HG03521 (cell line): ENCODE data around the gene CDH13.
"Not testable (repeated sequence)": the region's sequence is repeated elsewhere in the genome, so short reads cannot be mapped to it uniquely, and the experiment has no call there.

Experiments
- ATAC-seq: cut with Tn5 transposase; IDR thresholded peaks from one replicate; pipeline ENCODE4 v1.9.1; 2021; ENCODE audit warnings: mild to moderate bottlenecking, moderate library complexity; ENCODE audit not compliant: unreplicated experiment

CDH13 gene

DNA sequence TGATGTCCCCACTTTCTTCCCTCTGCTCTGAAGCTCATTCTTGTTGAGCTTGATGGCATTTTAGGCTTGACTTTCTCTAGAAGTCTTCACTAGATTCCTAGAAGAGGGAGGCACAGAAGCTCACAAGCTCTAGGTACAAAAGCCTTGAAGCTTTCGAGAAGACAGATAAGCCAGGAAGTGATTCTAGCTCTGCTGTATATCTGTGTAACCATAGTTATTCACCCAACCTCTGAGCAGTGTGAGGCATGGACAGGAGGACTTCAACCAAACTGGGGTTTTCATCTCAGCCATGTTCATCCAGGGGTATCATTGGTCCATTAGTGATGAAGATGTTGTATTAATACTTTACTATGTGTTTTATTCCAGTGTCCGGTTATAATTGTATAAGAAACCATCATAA is 299.7 kb downstream of the CDH13 start:
- ATAC-seq, result no peak

DNA sequence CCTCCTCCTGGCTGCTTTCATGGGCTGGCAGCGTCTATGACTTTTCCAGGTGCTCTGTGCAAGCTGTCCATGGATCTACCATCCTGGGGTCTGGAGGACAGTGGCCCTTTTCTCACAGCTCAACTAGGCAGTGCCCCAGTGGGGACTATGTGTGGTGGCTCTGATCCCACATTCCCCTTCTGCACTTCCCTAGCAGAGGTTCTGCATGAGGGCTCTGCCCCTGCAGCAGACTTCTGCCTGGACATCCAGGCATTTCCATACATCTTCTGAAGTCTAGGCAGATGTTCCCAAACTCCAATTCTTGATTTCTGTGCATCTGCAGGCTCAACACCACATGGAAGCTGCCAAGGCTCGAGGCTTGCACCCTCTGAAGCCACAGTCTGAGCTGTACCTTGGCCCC is 307.2 kb downstream of the CDH13 start:
- not testable (repeated sequence) for ATAC-seq

DNA sequence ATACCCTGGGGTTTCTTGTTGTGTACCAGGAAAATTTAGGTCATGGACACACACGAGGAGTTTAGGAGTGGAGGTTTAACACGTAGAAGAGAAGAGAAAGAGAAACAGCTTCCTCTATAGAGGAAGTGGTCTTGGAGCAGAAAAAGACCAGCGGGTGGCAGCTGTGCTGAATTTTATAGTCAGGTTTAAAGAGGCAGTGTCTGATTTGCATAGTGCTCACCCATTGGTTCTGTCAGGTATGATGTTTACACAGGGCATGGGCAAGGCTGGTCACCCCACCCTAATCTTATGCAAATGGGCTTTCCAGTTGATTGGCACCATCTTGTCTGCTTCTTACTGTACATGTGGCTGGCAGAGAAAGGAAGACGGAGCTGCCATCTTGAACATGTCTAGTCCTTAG is 309.0 kb downstream of the CDH13 start:
- ATAC-seq, result no peak

DNA sequence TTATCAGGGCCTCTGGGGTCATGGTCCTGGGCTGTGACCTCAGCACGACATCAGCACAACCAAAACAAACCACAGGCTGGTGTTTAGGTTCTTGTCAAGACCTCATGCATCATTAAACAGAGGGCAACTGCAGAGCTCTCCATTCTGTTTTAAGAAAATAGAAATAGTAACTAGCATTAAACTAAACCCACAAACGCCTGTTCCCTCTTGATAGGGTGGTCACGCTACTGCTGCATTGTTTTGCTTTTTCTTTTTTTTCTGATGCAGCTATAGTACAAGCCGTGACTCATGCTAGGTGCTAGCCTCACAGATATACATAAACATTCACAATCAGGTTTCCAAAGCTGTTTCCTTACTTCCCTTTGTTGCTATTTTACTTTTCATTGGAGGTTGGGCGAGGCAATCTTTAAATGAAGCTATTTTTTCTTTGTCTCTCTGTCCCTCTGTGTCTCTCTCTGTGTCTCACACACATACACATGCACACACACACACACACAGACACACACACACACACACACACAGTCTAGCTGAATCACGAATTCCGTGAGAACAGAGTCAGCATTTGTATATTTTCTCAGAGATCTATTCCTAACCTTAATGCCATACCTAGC is 310.3 kb downstream of the CDH13 start:
- no peak for ATAC-seq

DNA sequence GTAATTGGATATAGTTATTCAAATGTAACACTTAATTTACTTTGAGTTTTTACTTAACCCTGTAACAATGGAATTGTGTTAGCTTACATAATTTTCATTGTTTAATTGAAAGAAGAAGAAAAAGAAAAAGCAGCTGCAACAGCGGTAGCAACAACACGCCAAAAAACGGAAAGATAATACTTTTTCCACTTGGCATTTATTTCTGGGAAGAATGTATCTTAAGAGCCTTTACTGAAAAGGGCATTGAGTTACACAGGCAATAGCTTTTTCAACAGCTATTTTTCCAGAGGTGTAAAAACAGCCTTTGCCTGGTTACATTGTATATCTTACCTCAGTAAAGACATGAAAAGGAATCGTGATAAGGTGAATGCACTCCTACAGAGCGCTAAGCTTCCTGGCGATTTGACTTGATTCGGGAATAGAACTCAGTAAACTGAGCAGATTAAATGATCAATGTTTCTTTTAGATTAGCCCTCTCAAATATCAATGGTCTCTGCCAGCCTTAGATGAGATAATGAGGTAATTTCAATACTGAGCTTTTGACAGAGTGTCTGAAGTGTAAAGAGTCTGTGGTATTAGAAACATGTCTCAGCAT is 311.3 kb downstream of the CDH13 start:
- ATAC-seq, result no peak

DNA sequence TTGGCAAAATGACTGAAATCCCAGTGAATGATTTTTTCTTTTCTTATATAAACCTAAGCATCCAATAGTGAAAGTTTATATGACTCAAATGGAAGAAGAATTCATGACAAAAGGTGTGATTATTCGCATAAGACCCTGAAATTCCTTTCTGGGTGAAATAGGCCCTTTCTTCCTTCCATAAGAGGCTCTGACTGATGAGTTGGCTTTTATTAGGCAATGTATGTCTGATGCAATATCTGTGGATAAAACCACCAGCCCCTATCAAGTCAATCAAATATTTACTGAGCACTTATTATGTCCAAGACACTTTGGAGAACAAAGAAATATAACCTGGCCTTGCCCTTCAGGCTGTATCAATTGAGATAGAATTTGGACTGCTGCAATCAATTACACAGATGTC is 316.6 kb downstream of the CDH13 start:
- no peak for ATAC-seq

DNA sequence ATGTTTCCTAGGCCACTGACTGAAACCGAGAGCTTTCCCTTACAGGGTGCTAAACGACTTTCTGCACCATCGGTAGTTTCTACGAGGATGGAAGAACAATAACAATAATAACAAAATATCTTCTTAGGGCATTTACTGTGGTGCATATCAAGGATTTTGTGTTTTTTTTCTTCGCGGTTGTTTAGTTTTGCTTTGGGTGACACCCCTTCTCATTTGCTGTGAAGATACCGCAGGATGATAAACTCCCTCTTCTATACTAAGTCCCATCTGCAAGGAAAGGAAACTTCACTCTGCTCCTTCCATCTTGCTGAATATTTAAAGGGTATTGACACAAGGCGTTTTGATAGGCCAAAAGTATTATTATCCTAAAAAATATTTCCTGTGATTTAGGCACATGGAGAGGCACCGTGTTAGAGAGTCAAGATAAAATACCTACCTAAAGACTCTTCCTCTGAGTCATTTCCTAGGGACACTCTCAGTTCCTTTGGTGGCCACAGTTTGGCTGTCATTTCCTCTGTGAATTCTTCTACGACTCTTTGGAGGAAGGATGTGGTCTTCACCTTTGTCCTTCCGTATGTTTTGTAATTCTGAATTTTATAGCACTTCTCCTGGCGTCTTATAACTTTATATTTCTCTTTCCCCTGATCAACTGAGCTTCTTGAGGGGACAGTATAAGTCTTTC is 318.8 kb downstream of the CDH13 start:
- ATAC-seq, result no peak

DNA sequence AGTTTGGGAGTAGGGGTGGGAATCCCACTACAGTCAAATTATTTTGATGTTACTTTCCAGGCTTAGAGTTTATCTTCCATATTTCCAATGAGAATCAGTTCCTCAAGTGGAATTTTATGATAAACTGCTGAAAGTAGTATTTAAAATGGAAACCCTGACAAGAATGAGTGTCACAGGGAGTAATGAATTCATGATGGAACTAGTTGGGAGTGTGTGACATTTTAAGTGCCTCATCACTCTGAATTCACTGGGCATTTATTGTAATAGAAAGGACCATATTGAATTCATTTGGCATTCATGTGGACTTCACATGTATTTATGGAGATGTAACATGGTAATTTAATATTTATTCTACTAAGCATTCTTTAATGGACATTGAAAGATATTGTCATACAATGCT is 320.9 kb downstream of the CDH13 start:
- ATAC-seq, result no peak

DNA sequence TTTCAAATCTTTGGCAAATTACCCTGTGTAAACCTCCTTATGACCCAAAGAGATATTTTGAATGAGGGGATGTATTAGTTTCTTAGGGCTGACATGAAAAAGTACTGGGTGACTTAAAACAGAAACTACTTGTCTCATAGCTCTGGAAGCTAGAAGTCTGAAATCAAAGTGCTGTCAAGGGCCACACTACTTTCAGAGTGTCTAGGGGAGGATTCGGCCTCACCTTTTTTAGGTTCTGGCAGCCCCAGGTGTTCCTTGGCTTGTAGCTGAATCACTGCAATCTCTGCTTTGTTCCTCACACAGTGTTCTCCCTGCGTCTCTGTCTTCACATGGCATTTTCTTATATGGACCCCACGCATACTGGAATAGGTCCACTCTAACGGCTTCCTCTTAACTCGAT is 322.2 kb downstream of the CDH13 start:
- ATAC-seq, result no peak

DNA sequence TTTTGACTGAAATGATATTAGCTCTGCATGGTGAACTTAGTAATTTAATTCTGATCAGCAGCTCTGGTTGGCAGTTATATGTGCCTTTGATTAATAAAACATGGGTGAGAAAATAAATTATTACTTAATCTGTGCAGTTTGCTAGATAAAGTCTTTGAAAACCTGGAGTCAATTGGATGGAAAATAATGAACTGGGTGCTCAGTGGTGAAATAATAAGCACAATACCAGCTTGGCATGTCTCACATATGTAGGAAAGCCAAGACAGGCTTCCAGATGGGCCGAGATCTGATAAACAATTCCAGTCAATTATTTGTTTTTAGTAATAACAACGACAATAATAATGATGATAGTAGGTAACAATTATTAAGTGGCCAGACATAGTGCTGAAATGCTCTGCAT is 326.7 kb downstream of the CDH13 start:
- ATAC-seq, result no peak

DNA sequence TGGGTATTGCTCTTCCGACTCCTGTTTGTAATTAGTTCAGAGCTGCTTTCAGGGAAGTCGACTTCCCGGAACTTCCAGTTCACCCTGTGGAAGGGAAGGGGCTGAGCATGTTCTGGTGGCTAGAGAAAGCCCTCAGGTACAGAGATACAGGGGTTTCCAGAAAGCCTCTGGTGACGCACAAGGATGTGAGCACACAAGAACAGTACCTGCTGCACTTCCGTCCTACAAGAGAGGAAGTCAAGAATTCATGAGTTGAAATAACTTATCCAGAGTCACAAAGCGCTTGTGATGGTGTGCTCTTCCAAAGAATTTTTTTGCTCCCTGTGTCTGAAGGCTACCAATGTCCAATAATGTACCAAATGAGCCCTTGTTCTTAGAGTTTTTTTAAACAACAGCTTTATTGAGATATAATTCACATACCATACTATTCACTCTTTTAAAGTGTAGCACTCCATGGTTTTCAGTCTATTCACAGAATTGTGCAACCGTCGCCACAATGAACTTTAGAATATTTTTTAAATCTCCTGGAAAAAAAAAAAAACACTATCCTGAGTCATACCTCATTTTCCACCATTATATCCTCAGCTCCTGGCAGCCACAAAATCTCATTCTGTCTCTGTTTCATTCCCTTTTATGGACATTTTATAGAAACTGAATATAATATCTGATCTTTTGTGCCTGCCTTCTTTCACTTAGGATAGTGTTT is 327.6 kb downstream of the CDH13 start:
- no peak for ATAC-seq

DNA sequence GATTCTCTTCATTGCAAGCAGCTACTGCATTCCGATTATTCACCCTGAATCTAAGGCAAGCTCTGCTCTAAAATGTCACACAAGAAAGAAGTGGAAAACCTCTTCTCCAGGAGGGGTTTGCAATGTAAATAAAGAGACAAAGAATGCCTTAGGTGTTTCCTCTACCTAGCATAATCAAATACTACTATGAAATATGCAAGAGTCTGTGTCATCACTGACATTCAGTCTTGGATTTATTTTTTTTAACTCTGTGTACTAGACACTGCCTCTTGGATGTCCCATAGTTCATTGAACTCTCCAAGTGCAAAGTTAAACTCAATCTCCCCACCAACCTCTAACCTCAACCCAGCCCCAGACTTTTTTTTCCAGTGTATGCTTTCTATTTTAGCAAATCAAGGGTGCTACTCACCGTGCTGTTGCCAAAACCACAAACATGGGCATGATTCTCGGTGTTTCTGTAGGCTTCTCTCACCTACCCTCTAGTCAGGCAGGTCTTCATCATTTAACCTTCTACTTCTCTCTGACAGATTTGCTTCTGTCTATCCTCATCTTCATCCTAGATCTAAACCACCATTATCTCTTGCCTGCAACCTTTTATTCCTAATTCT is 329.1 kb downstream of the CDH13 start:
- no peak for ATAC-seq

DNA sequence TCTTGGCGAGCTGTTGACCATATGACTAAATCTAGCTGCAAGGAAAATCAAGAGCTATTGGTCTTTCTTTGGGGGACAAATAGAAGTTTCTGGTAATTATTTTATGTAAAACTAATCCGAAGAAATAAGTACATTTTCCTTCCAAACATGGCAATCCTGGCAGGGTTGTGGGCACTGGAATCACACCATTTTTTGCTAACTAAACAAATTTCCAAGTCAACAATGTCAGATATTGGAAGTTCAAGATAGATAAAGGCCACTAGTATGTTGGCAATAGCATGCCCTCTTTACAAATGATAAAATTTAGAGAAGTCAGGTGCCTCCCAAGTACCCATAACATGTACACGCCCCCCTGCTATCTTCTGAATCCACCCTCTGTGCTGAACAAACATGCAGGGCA is 330.4 kb downstream of the CDH13 start:
- no peak for ATAC-seq

DNA sequence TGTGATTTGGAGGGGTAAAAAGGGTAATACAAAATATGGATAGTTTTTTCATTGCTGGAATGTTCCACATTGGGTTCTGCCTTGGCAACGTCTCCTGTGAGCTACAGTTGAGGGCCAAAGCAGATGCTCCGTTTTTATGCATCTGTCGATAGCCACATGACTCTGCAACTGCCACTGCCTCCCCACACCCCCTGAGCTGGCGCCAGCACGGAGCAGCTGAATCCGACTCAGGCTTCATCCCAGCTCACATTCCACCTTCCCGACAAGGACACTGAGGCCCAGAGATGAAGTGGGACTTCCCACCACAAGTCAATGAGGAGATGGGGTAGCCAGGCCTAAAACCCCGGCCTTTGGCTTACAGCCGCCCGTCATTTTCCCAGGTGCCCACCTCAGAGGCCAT is 334.1 kb downstream of the CDH13 start:
- no peak for ATAC-seq

DNA sequence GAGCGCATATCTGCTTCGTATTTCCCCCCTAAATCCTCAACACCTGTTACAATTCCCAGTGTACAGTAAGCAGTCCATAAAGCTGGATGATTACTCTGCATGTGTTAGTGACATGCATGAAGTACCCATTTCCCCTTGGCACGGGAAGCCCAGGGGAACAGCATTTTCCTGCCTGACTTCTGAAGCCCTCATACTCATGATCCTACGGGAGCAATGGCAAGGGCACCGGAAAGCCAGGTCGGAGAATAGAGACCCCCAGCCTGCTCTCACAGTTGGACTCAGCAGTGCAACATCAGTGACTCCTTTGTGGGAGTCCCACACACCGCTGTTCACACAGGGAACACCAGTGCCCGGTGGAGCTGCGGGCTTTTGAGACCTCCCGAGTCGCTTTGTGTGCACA is 336.9 kb downstream of the CDH13 start:
- ATAC-seq, result no peak

DNA sequence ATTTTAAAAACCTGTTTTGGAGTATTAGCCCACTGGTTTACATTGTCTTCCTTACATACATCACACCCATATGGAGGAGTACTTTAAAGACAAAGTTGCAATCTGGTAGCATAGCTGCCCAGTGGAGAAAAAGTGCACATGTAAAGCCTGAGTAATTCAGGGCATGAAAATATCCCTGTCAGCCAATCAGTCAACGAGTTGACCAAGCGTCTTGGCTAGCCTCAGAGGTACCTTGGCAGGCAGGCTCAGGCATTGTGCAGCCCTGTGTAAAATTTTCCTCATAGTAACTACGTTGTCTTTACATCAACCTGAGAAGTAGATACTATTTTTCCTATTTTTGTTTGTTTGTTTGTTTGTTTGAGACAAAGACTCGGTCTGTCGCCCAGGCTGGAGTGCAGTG is 339.0 kb downstream of the CDH13 start:
- no peak for ATAC-seq

DNA sequence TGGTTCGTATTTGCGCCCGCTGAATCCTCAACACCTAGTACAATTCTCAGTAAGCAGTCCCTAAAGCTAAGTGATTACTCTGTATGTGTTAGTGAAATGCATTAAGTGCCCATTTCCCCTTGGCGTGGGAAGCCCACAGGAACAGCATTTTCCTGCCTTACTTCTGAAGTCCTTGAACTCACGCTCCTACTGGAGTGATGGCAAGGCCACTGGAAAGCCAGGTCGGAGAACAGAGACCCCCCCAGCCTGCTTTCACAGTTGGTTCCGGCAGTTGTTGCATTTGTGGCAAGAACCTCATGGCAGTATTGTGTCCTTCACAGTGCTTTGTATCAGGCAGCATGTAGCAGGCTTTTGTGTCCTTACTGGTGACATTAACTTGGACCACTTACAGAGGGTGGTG is 340.7 kb downstream of the CDH13 start:
- ATAC-seq, result no peak

DNA sequence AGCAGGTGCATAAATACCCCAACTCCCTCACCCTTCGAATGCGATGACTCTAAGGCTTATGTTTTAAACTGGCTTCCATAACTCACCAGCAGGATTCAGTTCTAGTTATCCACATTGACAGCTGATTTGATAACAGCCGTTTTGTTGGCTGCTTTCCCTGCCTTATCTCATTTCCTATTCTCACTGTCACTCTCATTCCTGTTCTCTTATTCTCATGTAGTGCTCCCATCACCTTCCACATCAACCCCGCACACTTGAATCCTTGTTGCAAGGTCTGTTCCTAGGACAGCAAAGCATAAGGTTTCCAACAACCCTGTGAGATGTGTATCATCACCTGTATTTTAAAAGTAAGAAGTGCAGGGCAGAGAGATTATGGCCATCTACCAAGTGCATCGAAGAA is 344.4 kb downstream of the CDH13 start:
- no peak for ATAC-seq

DNA sequence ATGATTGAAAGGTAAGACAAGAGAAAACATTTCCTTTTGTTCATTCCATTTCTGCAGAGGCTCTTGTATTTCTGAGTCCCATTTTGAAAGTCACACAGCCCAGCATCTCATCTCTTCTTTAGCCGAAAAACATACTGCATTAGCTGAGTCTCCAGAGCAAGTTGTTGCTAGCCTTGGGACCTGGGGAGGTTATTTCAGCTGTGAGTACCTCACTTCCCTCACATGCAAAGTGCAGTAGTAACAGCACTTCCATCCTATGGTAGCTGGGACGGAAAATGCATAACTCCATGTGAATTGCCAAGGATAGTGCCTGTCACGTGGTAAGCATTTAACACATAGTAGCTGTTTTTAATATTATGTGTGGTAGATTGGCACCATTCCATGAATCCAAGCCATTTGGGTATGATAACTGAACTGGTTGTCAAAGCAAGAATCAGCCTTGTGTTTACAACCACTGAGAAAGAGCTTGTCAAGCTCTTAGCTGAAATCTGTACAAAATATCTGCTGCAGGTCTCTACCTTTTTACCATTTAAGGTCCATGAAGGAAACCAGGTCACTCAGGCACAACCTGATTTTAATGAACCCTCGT is 345.7 kb downstream of the CDH13 start:
- no peak for ATAC-seq

DNA sequence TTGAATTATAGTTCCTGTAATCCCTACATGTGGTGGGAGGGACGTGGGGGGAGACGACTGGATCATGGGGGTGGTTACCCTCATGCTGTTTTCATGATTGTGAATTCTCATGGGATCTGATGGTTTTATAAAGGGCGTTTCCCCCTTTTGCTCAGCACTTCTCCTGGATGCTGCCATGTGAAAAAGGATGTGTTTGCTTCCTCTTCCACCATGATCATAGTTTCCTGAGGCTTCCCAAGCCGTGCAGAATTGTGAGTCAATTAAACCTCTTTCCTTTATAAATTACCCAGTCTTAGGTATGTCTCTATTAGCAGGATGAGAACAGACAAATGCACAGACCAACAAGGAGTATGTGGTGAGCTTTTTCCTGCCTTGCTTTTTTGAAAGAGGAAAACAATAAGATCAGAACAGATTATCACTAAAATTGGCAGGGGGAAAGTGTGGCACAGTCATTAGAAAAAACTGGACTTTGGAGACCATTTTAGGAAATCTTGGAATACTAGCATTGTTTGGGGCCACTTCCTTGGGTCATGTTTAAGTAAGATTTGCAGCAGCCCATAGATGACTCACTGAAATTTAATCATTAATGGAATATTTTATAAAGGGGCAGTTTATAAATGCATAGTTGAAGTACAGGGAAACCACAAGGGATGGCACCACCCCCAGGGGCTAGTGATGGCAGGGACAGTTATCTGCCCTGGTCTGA is 352.8 kb downstream of the CDH13 start:
- ATAC-seq, result no peak

DNA sequence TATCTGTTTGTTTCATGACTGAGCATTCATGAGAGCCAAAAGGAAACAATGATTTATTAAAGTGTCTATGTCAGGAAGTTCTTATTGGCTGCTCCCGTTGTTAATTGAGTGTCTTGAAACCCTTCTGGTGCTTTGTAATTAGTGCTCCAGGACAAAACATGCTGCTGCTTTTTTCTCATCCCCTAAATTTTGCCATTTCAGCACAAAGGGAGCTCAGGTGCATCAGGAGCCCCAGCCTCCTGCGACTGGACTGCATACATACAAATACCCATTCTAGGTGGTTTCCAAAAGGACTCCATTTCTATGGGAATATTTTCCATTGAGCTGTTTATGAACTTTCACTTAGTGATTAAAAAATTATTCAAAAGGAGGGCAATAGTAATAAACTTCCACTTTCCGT is 354.0 kb downstream of the CDH13 start:
- no peak for ATAC-seq
